ENCODE data around the gene CYSRT1. TPM values are rescaled to one million over a fixed set of nuclear protein-coding genes. Genes with fewer than 3 reads are reported as not detected.
"Not testable (repeated sequence)": the region's sequence is repeated elsewhere in the genome, so short reads cannot be mapped to it uniquely, and the experiment has no call there.

CYSRT1 gene
- total RNA-seq, 1 donor from 2014 or later = 0.50 TPM

DNA sequence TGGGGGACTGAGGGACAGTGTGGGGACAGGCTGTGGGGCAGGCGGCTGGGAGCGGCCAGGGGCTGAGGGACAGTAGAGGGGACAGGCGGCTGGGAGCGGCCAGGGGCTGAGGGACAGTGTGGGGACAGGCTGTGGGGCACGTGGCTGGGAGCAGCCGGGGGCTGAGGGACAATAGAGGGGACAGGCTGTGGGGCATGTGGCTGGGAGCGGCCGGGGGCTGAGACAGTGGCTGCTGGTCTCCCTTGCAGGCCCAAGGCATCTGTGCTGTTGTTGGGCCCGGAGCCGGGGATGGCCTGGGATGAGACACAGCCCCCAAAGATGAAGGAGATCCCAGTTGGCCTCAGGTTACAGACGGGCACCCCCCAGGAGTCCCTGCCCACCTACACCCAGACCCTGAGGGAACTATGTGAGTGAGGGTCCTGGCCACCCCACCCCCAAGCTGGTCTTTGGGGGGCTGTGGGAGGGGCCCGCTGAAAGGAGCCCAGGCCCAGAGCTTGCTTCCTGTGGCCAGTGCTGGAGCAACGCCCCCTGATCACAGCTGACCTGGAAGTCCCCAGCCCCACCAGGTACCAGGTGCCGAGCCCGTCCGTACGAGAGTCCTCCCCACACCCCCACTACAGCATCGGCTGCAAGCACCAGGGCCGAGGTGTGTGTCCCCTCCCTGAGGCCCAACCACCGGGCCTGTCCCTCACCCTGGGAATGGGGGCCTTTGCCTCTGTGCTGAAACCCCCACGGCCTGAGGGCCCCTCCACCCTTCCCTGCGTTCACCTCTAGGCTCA is 26.7 kb downstream of the CYSRT1 start:
- Mint-ChIP-seq H3K36me3 (ENCODE audit: low read depth) (peaks cover 9% of the 10 kb centered on the region), H3K4me1 (ENCODE audit: low read depth) (peaks cover 11% of the 10 kb centered on the region), H3K9me3 (no peaks in the 10 kb centered on the region), H3K4me3 (ENCODE audit: low read depth) (no peak overlapping the region), H3K27me3 (ENCODE audit: low read depth) (no peaks in the 10 kb centered on the region), H3K27ac (no peak overlapping the region)
- intact Hi-C loops (cut with micrococcal nuclease) = no loop called here
- no peak for DNase-seq (ENCODE audit: low spot score)

- peaks cover 13% of the 10 kb centered on the region for H3K4me1 Mint-ChIP-seq (ENCODE audit: low read depth)
- no peak overlapping the region for H3K27ac Mint-ChIP-seq
- DNase-seq (ENCODE audit: low spot score) = no peak
- H3K36me3 Mint-ChIP-seq (ENCODE audit: low read depth) = peaks cover 14% of the 10 kb centered on the region
- H3K4me3 Mint-ChIP-seq (ENCODE audit: low read depth) = no peak overlapping the region
- intact Hi-C loops (cut with micrococcal nuclease) = no loop called here
- H3K27me3 Mint-ChIP-seq (ENCODE audit: low read depth) = no peaks in the 10 kb centered on the region
- no peaks in the 10 kb centered on the region for H3K9me3 Mint-ChIP-seq
These were observed 27.9 kb downstream of the CYSRT1 start for GRCh38 chr9:137252555-137253506.

- peak overlapping the region; percentile 85 for H3K4me3 Mint-ChIP-seq (ENCODE audit: low read depth)
- H3K27ac Mint-ChIP-seq = peak overlapping the region; percentile 73
- H3K36me3 Mint-ChIP-seq (ENCODE audit: low read depth) = peaks cover 19% of the 10 kb centered on the region
- intact Hi-C loops (cut with micrococcal nuclease) = no loop called here
- DNase-seq (ENCODE audit: low spot score) = no peak
- H3K27me3 Mint-ChIP-seq (ENCODE audit: low read depth) = no peaks in the 10 kb centered on the region
- no peaks in the 10 kb centered on the region for H3K9me3 Mint-ChIP-seq
- peaks cover 13% of the 10 kb centered on the region for H3K4me1 Mint-ChIP-seq (ENCODE audit: low read depth)
These were observed 29.0 kb downstream of the CYSRT1 start for GRCh38 chr9:137253717-137254623.

DNA sequence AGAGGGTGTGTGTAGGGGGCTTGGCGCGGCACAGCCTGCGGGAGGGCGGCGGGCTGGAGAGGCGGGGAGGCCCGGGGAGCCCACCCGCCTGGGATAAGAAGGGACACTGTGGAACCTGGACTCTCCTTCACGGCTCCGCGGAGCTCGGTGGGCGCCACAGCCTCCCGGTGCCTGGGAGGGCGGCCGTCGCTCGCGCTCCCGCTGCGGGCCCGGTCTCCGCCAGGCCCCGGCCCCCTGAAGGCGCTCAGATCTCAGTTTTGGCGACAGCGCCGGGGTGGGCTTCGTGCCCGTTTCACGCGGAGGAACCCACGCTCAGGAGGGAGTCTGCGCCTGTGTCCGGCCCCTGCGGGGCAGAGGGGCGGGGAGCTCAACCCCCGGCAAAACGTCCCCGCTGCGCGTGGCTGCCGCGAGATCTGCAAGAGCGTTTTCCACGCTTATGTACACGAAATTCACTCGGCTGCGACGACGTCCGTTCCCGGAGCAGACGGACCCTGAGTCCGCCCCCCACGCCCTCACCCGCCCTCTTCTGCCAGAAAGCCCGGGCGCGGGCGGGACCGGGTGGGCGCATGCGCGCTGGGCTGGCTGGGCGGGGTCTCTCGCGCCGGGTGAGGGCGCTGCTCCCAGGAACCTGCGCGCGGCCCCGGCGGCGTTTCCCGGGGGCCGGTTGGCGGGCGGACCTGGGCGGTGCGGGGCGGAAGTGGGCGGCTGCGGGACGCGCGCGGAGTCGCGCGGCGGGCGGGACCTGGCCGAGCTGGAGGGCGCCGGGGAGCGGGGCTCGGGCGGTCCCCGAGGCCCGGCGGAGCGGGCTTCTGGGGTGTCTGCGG is 29.9 kb downstream of the CYSRT1 start, which contains the start of gene NELFB:
TSS of gene NELFB (plus strand) at position 704 of the 824 bp plus-strand sequence.
- Mint-ChIP-seq H3K4me3 (ENCODE audit: low read depth) (peak within 1 kb of the TSS; percentile 85), H3K4me1 (ENCODE audit: low read depth) (peaks cover 13% of the 10 kb centered on the region), H3K27me3 (ENCODE audit: low read depth) (no peaks in the 10 kb centered on the region), H3K27ac (peak within 1 kb of the TSS; percentile 73), H3K36me3 (ENCODE audit: low read depth) (peaks cover 24% of the 10 kb centered on the region), H3K9me3 (no peaks in the 10 kb centered on the region)
- peak; percentile 95 for DNase-seq (ENCODE audit: low spot score)
- intact Hi-C loops (cut with micrococcal nuclease) = loop anchor here (1.0 kb wide), 1 partner anchor 14 kb away; the partner anchor contains the start of gene TUBB4B

DNA sequence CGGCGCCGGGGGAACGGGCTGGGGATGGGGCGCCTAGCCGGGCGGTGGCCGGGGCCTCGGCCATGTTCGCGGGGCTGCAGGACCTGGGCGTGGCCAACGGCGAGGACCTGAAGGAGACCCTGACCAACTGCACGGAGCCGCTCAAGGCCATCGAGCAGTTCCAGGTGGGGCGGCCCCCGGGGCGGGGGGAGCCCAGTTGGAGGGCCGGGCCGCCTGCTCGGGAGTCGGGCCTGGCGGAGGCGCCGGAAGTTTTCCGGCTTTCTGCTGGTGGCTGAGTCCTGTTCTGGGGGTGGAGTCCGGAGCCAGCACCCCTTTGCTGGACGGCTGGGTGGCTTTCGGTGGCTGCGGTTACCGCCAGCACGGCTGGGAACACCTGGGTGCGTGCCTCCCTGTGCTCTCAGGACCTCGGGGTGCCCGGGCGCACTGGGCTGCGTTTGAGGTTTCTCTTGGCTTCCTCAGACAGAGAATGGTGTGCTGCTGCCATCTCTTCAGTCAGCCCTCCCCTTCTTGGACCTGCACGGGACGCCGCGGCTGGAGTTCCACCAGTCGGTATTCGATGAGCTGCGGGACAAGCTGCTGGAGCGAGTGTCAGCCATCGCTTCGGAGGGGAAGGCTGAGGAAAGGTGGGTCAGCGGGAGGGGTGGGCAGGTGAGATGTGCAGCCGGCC is 30.6 kb downstream of the CYSRT1 start:
- no peaks in the 10 kb centered on the region for H3K27me3 Mint-ChIP-seq (ENCODE audit: low read depth)
- peaks cover 13% of the 10 kb centered on the region for H3K4me1 Mint-ChIP-seq (ENCODE audit: low read depth)
- H3K4me3 Mint-ChIP-seq (ENCODE audit: low read depth) = peak overlapping the region; percentile 85
- H3K27ac Mint-ChIP-seq = peak overlapping the region; percentile 70
- DNase-seq (ENCODE audit: low spot score) = no peak
- no peaks in the 10 kb centered on the region for H3K9me3 Mint-ChIP-seq
- intact Hi-C loops (cut with micrococcal nuclease) = loop anchor here (1.0 kb wide), 1 partner anchor 14 kb away; the partner anchor contains the start of gene TUBB4B
- H3K36me3 Mint-ChIP-seq (ENCODE audit: low read depth) = peaks cover 24% of the 10 kb centered on the region

- H3K36me3 Mint-ChIP-seq (ENCODE audit: low read depth) = peaks cover 25% of the 10 kb centered on the region
- no peak overlapping the region for H3K27ac Mint-ChIP-seq
- H3K9me3 Mint-ChIP-seq = no peaks in the 10 kb centered on the region
- no peak for DNase-seq (ENCODE audit: low spot score)
- H3K27me3 Mint-ChIP-seq (ENCODE audit: low read depth) = no peaks in the 10 kb centered on the region
- peaks cover 13% of the 10 kb centered on the region for H3K4me1 Mint-ChIP-seq (ENCODE audit: low read depth)
- H3K4me3 Mint-ChIP-seq (ENCODE audit: low read depth) = peak overlapping the region; percentile 85
- intact Hi-C loops (cut with micrococcal nuclease) = no loop called here
These were observed 31.4 kb downstream of the CYSRT1 start for GRCh38 chr9:137256362-137256761.

DNA sequence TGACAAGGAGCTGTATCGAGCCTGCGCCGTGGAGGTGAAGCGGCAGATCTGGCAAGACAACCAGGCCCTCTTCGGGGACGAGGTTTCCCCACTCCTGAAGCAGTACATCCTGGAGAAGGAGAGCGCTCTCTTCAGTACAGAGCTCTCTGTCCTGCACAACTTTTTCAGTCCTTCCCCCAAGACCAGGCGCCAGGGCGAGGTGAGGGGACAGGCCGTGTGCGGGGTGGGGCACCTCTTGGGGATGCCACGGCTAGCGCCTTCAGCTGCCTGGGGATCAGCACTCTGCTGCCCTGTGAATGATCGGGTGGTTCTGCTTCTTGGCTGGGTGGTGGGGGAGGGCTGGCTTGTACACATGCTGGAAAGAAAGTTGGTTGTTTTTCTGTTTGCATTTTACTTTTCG is 31.9 kb downstream of the CYSRT1 start:
- Mint-ChIP-seq H3K4me3 (ENCODE audit: low read depth) (peak overlapping the region; percentile 85), H3K36me3 (ENCODE audit: low read depth) (peaks cover 29% of the 10 kb centered on the region), H3K9me3 (no peaks in the 10 kb centered on the region), H3K27ac (no peak overlapping the region), H3K4me1 (ENCODE audit: low read depth) (peaks cover 13% of the 10 kb centered on the region), H3K27me3 (ENCODE audit: low read depth) (no peaks in the 10 kb centered on the region)
- DNase-seq (ENCODE audit: low spot score) = no peak
- intact Hi-C loops (cut with micrococcal nuclease) = no loop called here

GRCh38 chr9:137262173-137262908 is 37.4 kb downstream of the CYSRT1 start:
- H3K4me3 Mint-ChIP-seq (ENCODE audit: low read depth); intact Hi-C loops (cut with micrococcal nuclease); H3K9me3 Mint-ChIP-seq; H3K27ac Mint-ChIP-seq; DNase-seq (ENCODE audit: low spot score); H3K27me3 Mint-ChIP-seq (ENCODE audit: low read depth); H3K4me1 Mint-ChIP-seq (ENCODE audit: low read depth): not testable (repeated sequence)
- peaks cover 36% of the 10 kb centered on the region for H3K36me3 Mint-ChIP-seq (ENCODE audit: low read depth)

DNA sequence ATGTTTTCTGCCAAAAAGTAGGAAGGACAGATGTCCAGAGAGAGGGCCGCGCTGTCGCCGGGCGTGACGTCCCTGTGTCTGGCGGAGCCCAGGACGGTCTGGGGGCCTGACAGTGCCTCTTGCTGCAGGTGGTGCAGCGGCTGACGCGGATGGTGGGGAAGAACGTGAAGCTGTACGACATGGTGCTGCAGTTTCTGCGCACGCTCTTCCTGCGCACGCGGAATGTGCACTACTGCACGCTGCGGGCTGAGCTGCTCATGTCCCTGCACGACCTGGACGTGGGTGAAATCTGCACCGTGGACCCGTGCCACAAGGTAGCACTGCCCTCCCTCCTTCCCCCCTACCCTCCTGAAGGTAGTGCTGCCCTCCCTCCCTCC is 37.9 kb downstream of the CYSRT1 start:
- Mint-ChIP-seq H3K4me3 (ENCODE audit: low read depth) (no peak overlapping the region), H3K27me3 (ENCODE audit: low read depth) (no peaks in the 10 kb centered on the region), H3K36me3 (ENCODE audit: low read depth) (peaks cover 42% of the 10 kb centered on the region), H3K9me3 (no peaks in the 10 kb centered on the region), H3K27ac (no peak overlapping the region), H3K4me1 (ENCODE audit: low read depth) (no peaks in the 10 kb centered on the region)
- DNase-seq (ENCODE audit: low spot score) = no peak
- intact Hi-C loops (cut with micrococcal nuclease) = no loop called here

GRCh38 chr9:137263506-137263905 is 38.5 kb downstream of the CYSRT1 start:
- no peaks in the 10 kb centered on the region for H3K27me3 Mint-ChIP-seq (ENCODE audit: low read depth)
- H3K9me3 Mint-ChIP-seq = no peaks in the 10 kb centered on the region
- no peak overlapping the region for H3K4me3 Mint-ChIP-seq (ENCODE audit: low read depth)
- H3K27ac Mint-ChIP-seq = no peak overlapping the region
- H3K36me3 Mint-ChIP-seq (ENCODE audit: low read depth) = peaks cover 42% of the 10 kb centered on the region
- no peak for DNase-seq (ENCODE audit: low spot score)
- intact Hi-C loops (cut with micrococcal nuclease) = no loop called here
- no peaks in the 10 kb centered on the region for H3K4me1 Mint-ChIP-seq (ENCODE audit: low read depth)

GRCh38 chr9:137264067-137264466 is 39.1 kb downstream of the CYSRT1 start:
- intact Hi-C loops (cut with micrococcal nuclease) = no loop called here
- Mint-ChIP-seq H3K27ac (no peak overlapping the region), H3K27me3 (ENCODE audit: low read depth) (no peaks in the 10 kb centered on the region), H3K4me3 (ENCODE audit: low read depth) (no peak overlapping the region), H3K36me3 (ENCODE audit: low read depth) (peaks cover 42% of the 10 kb centered on the region), H3K4me1 (ENCODE audit: low read depth) (no peaks in the 10 kb centered on the region), H3K9me3 (no peaks in the 10 kb centered on the region)
- DNase-seq (ENCODE audit: low spot score) = no peak
